GM23338 (cell line): ENCODE results near the gene STAT4. TPM values are rescaled to one million over a fixed set of nuclear protein-coding genes. Genes with fewer than 3 reads are reported as not detected.

Experiments
- ATAC-seq: fragments of 200-7000 bp; cut with Tn5 transposase; 3 replicates; pipeline ENCODE4 v1.9.1; 2020
- DNase-seq: peaks from one replicate; pipeline ENCODE4 v3.0.0-alpha.2; 2015; ENCODE audit warnings: low spot score
- H2AFZ ChIP-seq: fragments of 200-600 bp; sonication (generic); 2 replicates; pipeline ENCODE4 v1.8.0; 2016; ENCODE audit warnings: antibody characterized with exemption, mild to moderate bottlenecking, moderate library complexity
- H3F3A ChIP-seq: fragments of 200-600 bp; sonication (generic); replicated peaks from 2 replicates; pipeline ENCODE4 v1.8.0; 2017; ENCODE audit warnings: antibody characterized with exemption, mixed run types, low read depth
- H3K27ac ChIP-seq: fragments of 200-600 bp; sonication (generic); 2 replicates; pipeline ENCODE4 v1.6.1; 2016; ENCODE audit warnings: low read depth
- H3K27me3 ChIP-seq: fragments of 200-600 bp; sonication (generic); 2 replicates; pipeline ENCODE4 v1.8.0; 2016; ENCODE audit warnings: mild to moderate bottlenecking, mixed run types, moderate library complexity; ENCODE audit not compliant: insufficient read depth
- H3K36me3 ChIP-seq: fragments of 200-600 bp; sonication (generic); 2 replicates; pipeline ENCODE4 v1.8.0; 2016; ENCODE audit warnings: mild to moderate bottlenecking; ENCODE audit not compliant: insufficient read depth
- H3K4me1 ChIP-seq: fragments of 200-600 bp; sonication (generic); 2 replicates; pipeline ENCODE4 v1.8.0; 2016; ENCODE audit warnings: mild to moderate bottlenecking, moderate library complexity; ENCODE audit not compliant: insufficient read depth
- H3K4me2 ChIP-seq: fragments of 200-600 bp; sonication (generic); 2 replicates; pipeline ENCODE4 v1.7.1; 2017; ENCODE audit warnings: mixed run types
- H3K4me3 ChIP-seq: fragments of 200-600 bp; sonication (generic); 2 replicates; pipeline ENCODE4 v1.6.1; 2016; ENCODE audit warnings: mixed run types
- H3K79me2 ChIP-seq: fragments of 200-600 bp; sonication (generic); replicated peaks from 2 replicates; pipeline ENCODE4 v1.8.0; 2017; ENCODE audit warnings: mild to moderate bottlenecking; ENCODE audit not compliant: insufficient read depth
- H3K9me2 ChIP-seq: fragments of 200-600 bp; sonication (generic); 2 replicates; pipeline ENCODE4 v1.8.0; 2017; ENCODE audit not compliant: insufficient read depth
- H4K20me1 ChIP-seq: fragments of 200-600 bp; sonication (generic); replicated peaks from 2 replicates; pipeline ENCODE4 v1.8.0; 2017; ENCODE audit warnings: mild to moderate bottlenecking; ENCODE audit not compliant: insufficient read depth
- H3K27ac Mint-ChIP-seq: 2 replicates; pipeline ENCODE4 v1.8.0; 2020; ENCODE audit warnings: inconsistent platforms, mild to moderate bottlenecking, moderate library complexity, mixed read lengths
- H3K27me3 Mint-ChIP-seq: 3 replicates; pipeline ENCODE4 v1.8.0; 2022; ENCODE audit warnings: low read depth, mild to moderate bottlenecking, moderate library complexity, mixed read lengths, inconsistent platforms; ENCODE audit not compliant: insufficient read depth, poor library complexity
- H3K36me3 Mint-ChIP-seq: 3 replicates; pipeline ENCODE4 v1.8.0; 2021; ENCODE audit warnings: low read depth, mild to moderate bottlenecking, inconsistent platforms, moderate library complexity, mixed read lengths
- H3K4me1 Mint-ChIP-seq: 3 replicates; pipeline ENCODE4 v1.8.0; 2020; ENCODE audit warnings: mild to moderate bottlenecking, inconsistent platforms, mixed read lengths
- H3K4me3 Mint-ChIP-seq: 3 replicates; pipeline ENCODE4 v1.8.0; 2021; ENCODE audit warnings: moderate library complexity, mild to moderate bottlenecking, inconsistent platforms, mixed read lengths
- H3K9me3 Mint-ChIP-seq: 3 replicates; pipeline ENCODE4 v1.8.0; 2020; ENCODE audit warnings: moderate library complexity, mild to moderate bottlenecking, inconsistent platforms, mixed read lengths
- CREB1 ChIP-seq: fragments of 250-450 bp; sonication (Bioruptor Pico); IDR thresholded peaks from 2 replicates; pipeline ENCODE4 v1.5.0; 2020; ENCODE audit warnings: low read depth, mild to moderate bottlenecking, moderate library complexity
- EZH2 ChIP-seq: fragments of 200-600 bp; sonication (generic); IDR thresholded peaks from one replicate; pipeline ENCODE4 v1.8.0; 2017; ENCODE audit warnings: antibody characterized with exemption, mild to moderate bottlenecking, low read depth; ENCODE audit not compliant: unreplicated experiment
- JUNB ChIP-seq: IDR thresholded peaks from one replicate; pipeline ENCODE4 v1.6.1; 2016; ENCODE audit warnings: antibody characterized with exemption; ENCODE audit not compliant: unreplicated experiment
- NANOG ChIP-seq: IDR thresholded peaks from 2 replicates; pipeline ENCODE4 v1.6.1; 2016; ENCODE audit warnings: antibody characterized with exemption, borderline replicate concordance
- STAT1 ChIP-seq: IDR thresholded peaks from one replicate; pipeline ENCODE4 v1.6.1; 2016; ENCODE audit warnings: antibody characterized with exemption; ENCODE audit not compliant: unreplicated experiment
- ZNF114 ChIP-seq: fragments of 250-450 bp; sonication (Bioruptor Pico); IDR thresholded peaks from 2 replicates; pipeline ENCODE4 v1.5.0; 2020; ENCODE audit warnings: mild to moderate bottlenecking, moderate library complexity
- ZNF331 ChIP-seq: fragments of 250-450 bp; sonication (Bioruptor Pico); IDR thresholded peaks from 2 replicates; pipeline ENCODE4 v1.5.0; 2020; ENCODE audit warnings: low read depth, mild to moderate bottlenecking, moderate library complexity
- polyA plus RNA-seq: library from polyadenylated mRNA; unstranded; fragments of >200 nt; fragmentation: Nextera tagmentation; extraction: Ambion mirVana; gene quantifications from 2 replicates; pipeline ENCODE4 v1.2.1, GENCODE V29; 2016
- total RNA-seq: library from RNA; depleted of rRNA; stranded (reverse); fragments of >200 nt; shearing (Covaris generic); gene quantifications from 2 replicates; pipeline ENCODE4 v1.2.3, GENCODE V29; 2014
- TF ChIP-seq, protein P1 (sequence below): IDR thresholded peaks from one replicate; pipeline ENCODE4 v1.6.1; 2018; ENCODE audit warnings: antibody characterized with exemption; ENCODE audit not compliant: unreplicated experiment
- TF ChIP-seq, protein P2 (sequence below), 2 experiments: fragments of 200-600 bp in 1 of 2; sonication (generic) in 1 of 2; conservative IDR thresholded peaks; 2 replicates each; pipeline versions ENCODE4 v1.5.1 to v1.6.1; 2016 to 2017; ENCODE audit warnings: antibody characterized with exemption in 2 of 2, low read depth in 2 of 2, mild to moderate bottlenecking in 2 of 2, moderate library complexity in 1 of 2
- TF ChIP-seq, protein P3 (sequence below): IDR thresholded peaks from 2 replicates; pipeline ENCODE4 v1.6.1; 2016; ENCODE audit warnings: antibody characterized with exemption

Gene STAT4
- total and polyA plus RNA-seq, 2 experiments from 2014 or later, result 0.52 to 0.86 TPM

DNA sequence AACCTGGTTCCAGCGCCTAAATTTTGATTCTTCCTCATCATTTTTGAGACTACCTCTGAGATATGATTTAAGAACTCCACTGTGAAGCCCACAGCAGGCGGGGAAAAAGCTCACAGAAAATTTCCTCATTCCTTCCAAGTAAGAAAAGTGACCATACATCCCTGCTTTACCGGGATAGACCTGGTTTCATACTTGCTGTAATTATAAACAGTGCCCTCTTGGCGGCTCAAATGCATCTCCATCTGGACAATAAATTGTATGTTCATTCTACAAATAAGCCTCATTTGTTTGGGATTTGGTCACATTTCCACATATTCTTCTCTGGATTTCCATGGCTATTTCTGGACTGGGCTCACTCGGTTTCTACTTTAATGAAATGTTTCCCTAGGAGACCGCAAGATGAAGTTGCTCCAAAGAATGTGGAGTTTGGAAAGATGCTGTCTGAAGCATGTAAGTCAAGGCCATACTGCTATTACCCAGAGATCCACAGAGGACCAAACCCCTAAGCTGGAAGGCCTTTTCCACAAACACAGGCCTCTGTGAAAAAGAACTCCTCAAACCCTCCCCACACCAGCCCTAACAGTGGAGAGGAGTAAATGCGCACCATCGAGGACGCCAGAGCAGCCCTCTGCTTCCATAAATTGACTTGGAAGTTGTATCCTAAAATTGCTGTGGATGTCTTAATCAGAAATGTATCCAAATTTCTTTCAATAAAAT, 150.7 kb downstream of the STAT4 start (continued):
- TF ChIP-seq, protein P1, sequence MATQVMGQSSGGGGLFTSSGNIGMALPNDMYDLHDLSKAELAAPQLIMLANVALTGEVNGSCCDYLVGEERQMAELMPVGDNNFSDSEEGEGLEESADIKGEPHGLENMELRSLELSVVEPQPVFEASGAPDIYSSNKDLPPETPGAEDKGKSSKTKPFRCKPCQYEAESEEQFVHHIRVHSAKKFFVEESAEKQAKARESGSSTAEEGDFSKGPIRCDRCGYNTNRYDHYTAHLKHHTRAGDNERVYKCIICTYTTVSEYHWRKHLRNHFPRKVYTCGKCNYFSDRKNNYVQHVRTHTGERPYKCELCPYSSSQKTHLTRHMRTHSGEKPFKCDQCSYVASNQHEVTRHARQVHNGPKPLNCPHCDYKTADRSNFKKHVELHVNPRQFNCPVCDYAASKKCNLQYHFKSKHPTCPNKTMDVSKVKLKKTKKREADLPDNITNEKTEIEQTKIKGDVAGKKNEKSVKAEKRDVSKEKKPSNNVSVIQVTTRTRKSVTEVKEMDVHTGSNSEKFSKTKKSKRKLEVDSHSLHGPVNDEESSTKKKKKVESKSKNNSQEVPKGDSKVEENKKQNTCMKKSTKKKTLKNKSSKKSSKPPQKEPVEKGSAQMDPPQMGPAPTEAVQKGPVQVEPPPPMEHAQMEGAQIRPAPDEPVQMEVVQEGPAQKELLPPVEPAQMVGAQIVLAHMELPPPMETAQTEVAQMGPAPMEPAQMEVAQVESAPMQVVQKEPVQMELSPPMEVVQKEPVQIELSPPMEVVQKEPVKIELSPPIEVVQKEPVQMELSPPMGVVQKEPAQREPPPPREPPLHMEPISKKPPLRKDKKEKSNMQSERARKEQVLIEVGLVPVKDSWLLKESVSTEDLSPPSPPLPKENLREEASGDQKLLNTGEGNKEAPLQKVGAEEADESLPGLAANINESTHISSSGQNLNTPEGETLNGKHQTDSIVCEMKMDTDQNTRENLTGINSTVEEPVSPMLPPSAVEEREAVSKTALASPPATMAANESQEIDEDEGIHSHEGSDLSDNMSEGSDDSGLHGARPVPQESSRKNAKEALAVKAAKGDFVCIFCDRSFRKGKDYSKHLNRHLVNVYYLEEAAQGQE, result no peak
- no peak for TF ChIP-seq NANOG
- no peak for TF ChIP-seq STAT1
- no peak for TF ChIP-seq CREB1 (CRISPR knock-in tag)
- TF ChIP-seq, protein P2, sequence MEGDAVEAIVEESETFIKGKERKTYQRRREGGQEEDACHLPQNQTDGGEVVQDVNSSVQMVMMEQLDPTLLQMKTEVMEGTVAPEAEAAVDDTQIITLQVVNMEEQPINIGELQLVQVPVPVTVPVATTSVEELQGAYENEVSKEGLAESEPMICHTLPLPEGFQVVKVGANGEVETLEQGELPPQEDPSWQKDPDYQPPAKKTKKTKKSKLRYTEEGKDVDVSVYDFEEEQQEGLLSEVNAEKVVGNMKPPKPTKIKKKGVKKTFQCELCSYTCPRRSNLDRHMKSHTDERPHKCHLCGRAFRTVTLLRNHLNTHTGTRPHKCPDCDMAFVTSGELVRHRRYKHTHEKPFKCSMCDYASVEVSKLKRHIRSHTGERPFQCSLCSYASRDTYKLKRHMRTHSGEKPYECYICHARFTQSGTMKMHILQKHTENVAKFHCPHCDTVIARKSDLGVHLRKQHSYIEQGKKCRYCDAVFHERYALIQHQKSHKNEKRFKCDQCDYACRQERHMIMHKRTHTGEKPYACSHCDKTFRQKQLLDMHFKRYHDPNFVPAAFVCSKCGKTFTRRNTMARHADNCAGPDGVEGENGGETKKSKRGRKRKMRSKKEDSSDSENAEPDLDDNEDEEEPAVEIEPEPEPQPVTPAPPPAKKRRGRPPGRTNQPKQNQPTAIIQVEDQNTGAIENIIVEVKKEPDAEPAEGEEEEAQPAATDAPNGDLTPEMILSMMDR (conservative IDR thresholded peaks at IDR 0.05; ENCODE audit: low read depth in 2 of 2), result no peak
- no peak for TF ChIP-seq EZH2
- TF ChIP-seq, protein P3, sequence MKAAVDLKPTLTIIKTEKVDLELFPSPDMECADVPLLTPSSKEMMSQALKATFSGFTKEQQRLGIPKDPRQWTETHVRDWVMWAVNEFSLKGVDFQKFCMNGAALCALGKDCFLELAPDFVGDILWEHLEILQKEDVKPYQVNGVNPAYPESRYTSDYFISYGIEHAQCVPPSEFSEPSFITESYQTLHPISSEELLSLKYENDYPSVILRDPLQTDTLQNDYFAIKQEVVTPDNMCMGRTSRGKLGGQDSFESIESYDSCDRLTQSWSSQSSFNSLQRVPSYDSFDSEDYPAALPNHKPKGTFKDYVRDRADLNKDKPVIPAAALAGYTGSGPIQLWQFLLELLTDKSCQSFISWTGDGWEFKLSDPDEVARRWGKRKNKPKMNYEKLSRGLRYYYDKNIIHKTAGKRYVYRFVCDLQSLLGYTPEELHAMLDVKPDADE, result no peak
- no peak for TF ChIP-seq ZNF331 (CRISPR knock-in tag)

DNA sequence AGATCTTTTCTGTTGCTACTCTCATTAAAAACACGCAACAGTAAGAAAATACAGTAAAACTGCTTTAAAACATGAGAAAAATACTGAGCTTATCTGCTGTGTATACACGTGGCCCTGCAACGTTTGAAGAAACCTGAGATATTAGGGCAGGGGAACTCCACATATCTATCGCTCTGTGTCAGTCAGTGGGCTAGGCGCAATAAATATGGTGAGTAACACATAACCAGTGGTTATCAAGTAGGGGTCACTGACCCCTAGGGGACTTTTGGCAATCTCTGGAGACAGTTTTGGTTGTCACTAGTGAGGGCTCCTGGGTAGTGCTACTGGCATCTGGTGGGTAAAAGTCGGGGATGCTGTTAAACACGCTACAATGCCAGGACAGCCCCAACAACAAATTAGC, 151.7 kb downstream of the STAT4 start:
- Histone ChIP-seq H3K4me1 (no peaks in the 10 kb centered on the region), H4K20me1 (peaks cover 4% of the 10 kb centered on the region; the same call in 1 of the 2 replicates), H3K36me3 (peaks cover 53% of the 10 kb centered on the region), H3K4me3 (no peak overlapping the region), H2AFZ (no peak overlapping the region), H3K27me3 (no peaks in the 10 kb centered on the region), H3K27ac (no peak overlapping the region), H3K4me2 (no peak overlapping the region), H3K9me2 (no peaks in the 10 kb centered on the region), H3F3A (peaks cover 4% of the 10 kb centered on the region; the same call in 1 of the 2 replicates), H3K79me2 (no peaks in the 10 kb centered on the region)
- no peaks in the 10 kb centered on the region; the same call in 2 of the 3 replicates for H3K4me1 Mint-ChIP-seq
- no peak for DNase-seq
- no peak overlapping the region for H3K4me3 Mint-ChIP-seq
- H3K36me3 Mint-ChIP-seq, result peaks cover 82% of the 10 kb centered on the region
- no peaks in the 10 kb centered on the region; the same call in 2 of the 3 replicates for H3K9me3 Mint-ChIP-seq
- H3K27me3 Mint-ChIP-seq, result peaks cover 7% of the 10 kb centered on the region
- no peak for TF ChIP-seq STAT1
- TF ChIP-seq, protein P3, result no peak
- no peak for TF ChIP-seq JUNB
- no peak for TF ChIP-seq ZNF114 (CRISPR knock-in tag)
- TF ChIP-seq, protein P1, result no peak
- TF ChIP-seq EZH2, result no peak
- TF ChIP-seq, protein P2 (conservative IDR thresholded peaks at IDR 0.05; ENCODE audit: low read depth in 2 of 2), result no peak
- ATAC-seq, result no peak
- H3K27ac Mint-ChIP-seq, result no peak overlapping the region
